Smooth muscle cell of the coronary artery (primary cell): ENCODE measurements around the gene CREB3L2. TPM values are rescaled to one million over a fixed set of nuclear protein-coding genes. Genes with fewer than 3 reads are reported as not detected.

ENCODE experiments used
- total RNA-seq: library from RNA; depleted of rRNA; stranded (reverse); fragments of >200 nt; gene quantifications from 2 replicates; pipeline ENCODE4 v1.2.3, GENCODE V29; 2014; ENCODE audit warnings: low replicate concordance

The CREB3L2 gene, protein sequence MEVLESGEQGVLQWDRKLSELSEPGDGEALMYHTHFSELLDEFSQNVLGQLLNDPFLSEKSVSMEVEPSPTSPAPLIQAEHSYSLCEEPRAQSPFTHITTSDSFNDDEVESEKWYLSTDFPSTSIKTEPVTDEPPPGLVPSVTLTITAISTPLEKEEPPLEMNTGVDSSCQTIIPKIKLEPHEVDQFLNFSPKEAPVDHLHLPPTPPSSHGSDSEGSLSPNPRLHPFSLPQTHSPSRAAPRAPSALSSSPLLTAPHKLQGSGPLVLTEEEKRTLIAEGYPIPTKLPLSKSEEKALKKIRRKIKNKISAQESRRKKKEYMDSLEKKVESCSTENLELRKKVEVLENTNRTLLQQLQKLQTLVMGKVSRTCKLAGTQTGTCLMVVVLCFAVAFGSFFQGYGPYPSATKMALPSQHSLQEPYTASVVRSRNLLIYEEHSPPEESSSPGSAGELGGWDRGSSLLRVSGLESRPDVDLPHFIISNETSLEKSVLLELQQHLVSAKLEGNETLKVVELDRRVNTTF
- 12.6 and 48.6 TPM in 2 replicates for total RNA-seq

DNA sequence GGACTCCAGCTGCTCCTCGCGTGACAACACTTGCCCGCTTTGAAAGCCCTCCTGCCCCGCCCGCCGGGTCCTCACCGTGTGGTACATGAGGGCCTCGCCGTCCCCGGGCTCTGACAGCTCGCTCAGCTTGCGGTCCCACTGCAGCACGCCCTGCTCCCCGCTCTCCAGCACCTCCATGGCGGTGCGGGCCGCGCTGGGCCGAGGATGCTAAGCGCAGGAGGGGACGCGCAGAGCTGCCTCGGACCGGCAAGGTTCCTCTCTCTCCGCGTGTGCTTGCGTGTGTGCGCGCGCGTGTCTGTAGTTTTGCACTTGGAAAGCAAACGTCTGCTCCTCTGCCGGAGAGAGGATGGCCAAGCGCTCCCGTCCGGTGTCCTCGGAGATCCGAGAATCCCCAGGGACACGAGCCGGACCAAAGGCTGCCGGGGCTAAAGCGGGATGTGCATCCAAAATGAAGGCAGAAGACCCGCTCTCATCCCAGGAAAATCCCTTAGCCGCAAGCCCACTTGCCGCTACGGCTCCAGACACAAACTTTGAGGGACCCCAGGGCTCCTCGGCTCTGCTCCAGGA is at the start of gene CREB3L2:
Gene CREB3L2, minus strand, starts transcription at position 558 of the 567 bp plus-strand sequence. Its CDS starts 381 bp downstream, at position 177.

DNA sequence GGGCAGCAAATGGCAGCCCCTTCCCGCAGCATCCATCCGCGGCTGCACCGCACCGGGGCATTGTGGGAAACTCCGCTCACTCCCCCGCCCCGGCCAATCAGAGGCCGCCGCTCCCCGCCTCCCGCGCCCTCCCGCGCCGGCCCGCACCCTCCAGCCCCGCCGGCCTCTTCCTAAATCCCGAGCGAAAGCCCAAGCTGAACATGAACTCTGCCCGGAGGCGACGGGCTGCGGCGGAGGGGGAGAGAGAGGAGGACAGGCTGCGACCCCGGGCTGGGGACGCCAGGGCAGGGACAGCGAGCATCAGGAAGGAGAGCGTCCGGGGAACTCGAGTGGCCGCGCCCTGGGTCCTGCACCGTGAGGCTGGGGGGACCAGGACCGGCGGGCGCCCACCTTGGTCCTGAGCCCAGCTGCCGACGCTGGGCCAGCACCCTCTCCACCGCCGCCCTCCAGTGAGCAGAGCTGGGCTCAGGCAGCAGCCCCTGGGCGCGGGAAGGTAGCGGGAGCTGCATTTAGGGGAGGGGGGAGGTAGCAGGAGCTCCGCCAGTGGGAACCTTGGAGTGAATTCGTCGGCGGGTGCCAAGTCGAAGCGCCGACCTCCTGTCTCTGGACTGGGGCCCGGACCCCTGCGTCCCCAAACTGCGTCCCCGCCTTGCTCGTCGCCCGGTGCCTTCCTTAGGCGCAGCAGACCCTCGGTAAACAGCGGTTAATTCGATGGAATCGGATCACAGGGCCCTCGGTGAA is 154.9 kb downstream of the CREB3L2 start, which contains the start of gene DGKI:
Gene DGKI, minus strand, starts transcription at position 148 of the 741 bp plus-strand sequence.

Other genes starting within 250 kb of the CREB3L2 start
- gene DGKI, start 155.1 kb downstream of the CREB3L2 start, total RNA-seq = 1.4 and 2.9 TPM in 2 replicates
- gene AKR1D1, start 74.4 kb upstream of the CREB3L2 start, total RNA-seq = not detected in 2 replicates